T-helper 2 cell (primary cell): ENCODE results near the gene POU4F1.

Source experiments
- DNase-seq, 5 experiments: peaks; one replicate each; pipeline versions ENCODE4 v3.0.0 to v3.0.0-alpha.2; 2012 to 2022

Gene POU4F1

GRCh38 chr13:78589206-78589605, 14.1 kb downstream of the POU4F1 start:
- no peak for DNase-seq

DNA sequence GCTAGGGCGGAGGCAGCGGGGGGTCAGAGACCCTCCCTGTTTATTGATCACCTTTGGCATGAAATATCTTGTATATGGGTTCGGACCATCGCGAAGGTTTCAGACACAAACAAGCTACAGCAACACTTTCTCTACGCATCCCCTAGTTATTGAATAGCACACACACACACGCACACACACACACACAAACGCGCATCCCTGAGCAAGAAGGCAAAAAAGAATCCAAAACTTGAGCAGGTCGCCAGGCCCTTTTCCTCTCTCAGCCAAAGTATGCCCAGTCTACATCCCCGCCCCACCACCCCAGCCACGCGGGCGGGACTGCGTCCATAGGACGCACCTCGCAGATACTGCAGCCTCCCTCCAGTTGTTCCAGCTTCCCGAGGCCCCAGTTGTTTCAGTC, 16.0 kb downstream of the POU4F1 start:
- no peak for DNase-seq

DNA sequence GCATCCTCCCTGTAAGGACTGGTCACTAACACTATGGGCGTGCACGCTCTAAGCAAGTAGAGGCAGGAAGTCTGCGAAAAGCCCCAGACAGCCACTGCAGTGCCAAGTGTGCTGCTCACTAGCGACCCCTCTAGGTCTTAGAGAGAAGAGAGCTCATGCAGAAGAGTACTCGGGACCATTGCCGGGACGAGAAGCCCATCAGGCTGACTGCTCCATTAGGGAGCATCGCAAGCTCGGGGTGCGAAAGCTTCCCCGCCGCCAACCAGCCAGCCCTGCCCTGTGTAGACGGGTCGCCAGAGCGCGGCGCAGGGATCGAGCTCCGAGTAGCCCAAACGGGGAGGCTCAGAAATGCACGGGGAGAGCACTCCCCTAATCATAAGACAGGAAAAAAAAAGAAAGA, 16.6 kb downstream of the POU4F1 start:
- peak in 1 of 5 experiments; percentile 33 for DNase-seq

GRCh38 chr13:78576261-78576660, 27.1 kb downstream of the POU4F1 start:
- DNase-seq, result no peak

GRCh38 chr13:78572459-78572858, 30.9 kb downstream of the POU4F1 start:
- DNase-seq, result no peak

GRCh38 chr13:78569029-78569428, 34.3 kb downstream of the POU4F1 start:
- DNase-seq, result no peak

DNA sequence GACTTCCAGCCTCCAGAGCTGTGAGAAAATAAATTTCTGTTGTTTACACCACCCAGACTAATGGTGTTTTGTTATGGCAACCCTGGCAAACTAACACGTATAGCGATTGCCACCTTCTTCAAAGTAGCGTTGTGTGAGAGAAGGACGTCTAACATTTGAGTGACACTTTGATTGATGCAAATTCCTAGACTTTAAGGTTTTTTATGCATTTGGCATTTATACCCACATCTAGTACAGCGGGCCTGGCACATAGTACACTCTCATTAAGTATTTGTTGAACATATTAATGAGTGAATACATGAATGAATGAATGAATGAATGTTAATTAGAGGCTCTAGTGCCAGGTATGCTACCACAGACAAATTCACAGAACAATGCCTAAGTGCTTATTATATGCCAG, 36.7 kb downstream of the POU4F1 start:
- no peak for DNase-seq

DNA sequence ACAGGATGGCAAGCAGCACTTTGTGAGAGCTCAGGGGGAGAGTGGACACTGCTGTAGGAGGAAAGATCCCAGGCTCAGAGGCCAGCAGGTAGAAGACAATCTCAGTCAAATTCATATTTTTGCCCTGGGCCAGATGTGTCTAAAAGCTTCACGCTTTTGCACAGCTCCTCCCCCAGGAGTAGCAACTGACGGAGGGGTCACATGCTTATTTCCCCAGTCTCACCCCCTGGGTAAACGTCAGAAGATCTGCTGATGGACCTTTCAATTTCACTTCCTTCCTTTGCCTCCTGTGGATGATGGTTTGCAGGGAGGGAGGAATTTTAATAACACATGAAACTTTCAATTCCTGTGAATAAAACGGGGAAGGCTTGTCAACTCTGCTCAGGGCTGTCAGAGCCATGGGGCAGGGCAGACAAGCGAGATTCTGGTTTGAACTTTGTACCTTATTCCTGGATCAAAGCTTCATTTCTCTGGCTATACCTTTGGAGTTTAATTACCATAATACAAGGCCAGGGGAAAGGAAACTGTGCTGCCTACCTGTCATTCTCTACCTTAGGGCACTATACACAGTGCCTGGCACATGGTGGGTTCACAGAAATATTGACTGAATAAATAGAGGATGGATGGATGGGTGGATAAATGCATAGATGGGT, 41.0 kb downstream of the POU4F1 start:
- DNase-seq, result no peak
